ENCODE measurements around the gene NRXN2.
A peak's percentile ranks its signal among the peaks of the same experiment; 100 is the strongest.

The NRXN2 gene

DNA sequence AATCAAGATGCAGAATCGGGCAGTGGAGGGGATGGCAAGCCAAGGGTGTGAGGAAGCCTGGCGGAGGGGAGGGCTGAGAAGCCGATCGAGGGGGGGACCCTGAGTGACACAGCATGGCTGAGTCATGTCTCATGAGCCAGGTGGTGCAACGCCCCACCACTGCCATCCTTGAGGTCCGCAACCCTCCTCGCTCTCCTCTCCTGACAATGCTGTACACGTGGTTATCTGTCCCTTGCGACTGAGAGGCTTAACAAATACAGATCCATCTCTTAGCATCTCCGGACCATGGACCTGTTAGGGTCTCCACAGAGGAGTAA is 117.8 kb downstream of the NRXN2 start:
- DNase-seq (ENCODE audit: low read depth): peak; percentile 63
- no peak overlapping the region for H3K4me3 ChIP-seq (ENCODE audit: low read depth, low read length)
- TF ChIP-seq, protein P1, sequence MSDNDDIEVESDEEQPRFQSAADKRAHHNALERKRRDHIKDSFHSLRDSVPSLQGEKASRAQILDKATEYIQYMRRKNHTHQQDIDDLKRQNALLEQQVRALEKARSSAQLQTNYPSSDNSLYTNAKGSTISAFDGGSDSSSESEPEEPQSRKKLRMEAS (IDR thresholded peaks at IDR 0.05; ENCODE audit: low read depth, low read length): peak; percentile 18; the same call in 1 of the 2 replicates
- TF ChIP-seq MYC (IDR thresholded peaks at IDR 0.05; ENCODE audit: low read depth, low read length): no peak

DNA sequence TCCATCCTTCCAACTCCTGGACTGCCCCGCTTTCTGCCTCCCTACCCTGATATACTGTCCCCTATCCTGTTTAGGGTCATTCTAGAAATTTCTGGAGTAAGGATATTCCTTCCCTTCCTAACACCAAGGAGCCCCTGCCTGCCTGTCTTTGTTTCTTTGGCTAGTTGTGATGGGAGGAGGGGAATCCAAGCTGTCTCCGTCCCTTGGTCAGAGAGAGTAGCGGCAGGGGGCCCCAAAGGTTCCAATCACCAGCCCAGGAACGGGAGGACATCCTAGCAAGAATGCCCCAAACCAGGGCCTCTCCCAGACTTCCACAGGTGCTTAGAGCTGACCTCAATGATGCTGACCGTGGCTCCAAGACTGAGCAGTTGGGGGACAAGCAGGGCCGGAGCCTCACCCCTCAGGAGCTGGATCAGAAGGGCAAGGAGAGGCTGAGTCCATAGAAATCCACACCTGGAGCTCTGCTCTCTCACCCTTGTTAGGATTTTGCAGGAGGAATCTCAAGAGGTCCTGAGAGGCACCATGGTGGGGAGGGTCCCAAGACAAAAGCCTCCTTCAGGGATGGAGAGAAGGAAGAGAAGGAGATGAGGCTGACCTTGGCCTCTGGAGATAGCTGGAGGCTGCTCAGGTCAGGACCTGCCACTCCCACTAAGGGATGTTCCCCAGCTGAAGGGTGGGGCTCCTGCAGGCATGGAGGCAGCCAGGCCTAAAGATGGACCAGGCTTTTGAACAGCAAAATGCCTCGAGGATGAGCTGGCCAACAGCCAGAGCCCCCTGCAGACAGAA is 118.3 kb downstream of the NRXN2 start:
- no peak for DNase-seq (ENCODE audit: low read depth)
- TF ChIP-seq MYC (IDR thresholded peaks at IDR 0.05; ENCODE audit: low read depth, low read length) (no peak), POLR2A (IDR thresholded peaks at IDR 0.05; ENCODE audit: extremely low read depth, insufficient read length) (no peak)
- TF ChIP-seq, protein P1 (IDR thresholded peaks at IDR 0.05; ENCODE audit: low read depth, low read length): no peak
- TF ChIP-seq, protein P2, sequence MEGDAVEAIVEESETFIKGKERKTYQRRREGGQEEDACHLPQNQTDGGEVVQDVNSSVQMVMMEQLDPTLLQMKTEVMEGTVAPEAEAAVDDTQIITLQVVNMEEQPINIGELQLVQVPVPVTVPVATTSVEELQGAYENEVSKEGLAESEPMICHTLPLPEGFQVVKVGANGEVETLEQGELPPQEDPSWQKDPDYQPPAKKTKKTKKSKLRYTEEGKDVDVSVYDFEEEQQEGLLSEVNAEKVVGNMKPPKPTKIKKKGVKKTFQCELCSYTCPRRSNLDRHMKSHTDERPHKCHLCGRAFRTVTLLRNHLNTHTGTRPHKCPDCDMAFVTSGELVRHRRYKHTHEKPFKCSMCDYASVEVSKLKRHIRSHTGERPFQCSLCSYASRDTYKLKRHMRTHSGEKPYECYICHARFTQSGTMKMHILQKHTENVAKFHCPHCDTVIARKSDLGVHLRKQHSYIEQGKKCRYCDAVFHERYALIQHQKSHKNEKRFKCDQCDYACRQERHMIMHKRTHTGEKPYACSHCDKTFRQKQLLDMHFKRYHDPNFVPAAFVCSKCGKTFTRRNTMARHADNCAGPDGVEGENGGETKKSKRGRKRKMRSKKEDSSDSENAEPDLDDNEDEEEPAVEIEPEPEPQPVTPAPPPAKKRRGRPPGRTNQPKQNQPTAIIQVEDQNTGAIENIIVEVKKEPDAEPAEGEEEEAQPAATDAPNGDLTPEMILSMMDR (IDR thresholded peaks at IDR 0.05; ENCODE audit: low read depth, low read length): no peak
- H3K4me3 ChIP-seq (ENCODE audit: low read depth, low read length): no peak overlapping the region

DNA sequence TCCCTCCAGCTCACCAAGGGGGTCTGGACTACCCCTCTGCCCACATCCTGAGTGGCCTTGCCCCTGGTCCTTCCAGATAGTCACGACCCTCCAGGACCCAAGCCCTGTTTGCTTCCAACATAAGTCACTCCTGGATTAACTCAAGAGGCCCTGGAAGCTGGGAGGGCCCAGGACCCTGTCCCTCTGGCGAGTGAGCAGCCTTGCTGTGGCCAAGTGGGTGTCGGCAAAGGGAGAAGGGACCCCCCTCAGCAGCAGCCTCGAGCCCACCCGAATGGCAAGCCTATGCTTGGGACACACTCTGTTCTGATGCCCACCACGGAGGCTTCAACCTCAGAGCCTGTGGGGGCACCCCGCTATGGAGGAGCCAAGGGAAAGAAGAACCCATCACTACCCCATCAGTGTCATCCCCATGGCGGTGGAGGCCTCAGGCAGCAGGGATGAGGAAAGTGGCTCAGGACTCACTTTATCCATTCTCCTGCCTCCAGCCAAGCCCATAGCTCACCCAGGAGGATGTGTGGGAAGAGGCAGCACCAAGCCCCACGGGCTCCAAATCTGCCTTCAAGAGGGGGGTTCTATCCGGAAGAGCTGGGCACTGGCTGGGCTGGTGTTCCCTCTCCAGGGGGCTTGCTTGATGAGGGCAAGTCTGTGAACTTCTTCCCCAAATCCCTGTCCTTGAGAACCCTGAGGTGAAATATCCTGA is 119.4 kb downstream of the NRXN2 start:
- DNase-seq (ENCODE audit: low read depth): no peak

DNA sequence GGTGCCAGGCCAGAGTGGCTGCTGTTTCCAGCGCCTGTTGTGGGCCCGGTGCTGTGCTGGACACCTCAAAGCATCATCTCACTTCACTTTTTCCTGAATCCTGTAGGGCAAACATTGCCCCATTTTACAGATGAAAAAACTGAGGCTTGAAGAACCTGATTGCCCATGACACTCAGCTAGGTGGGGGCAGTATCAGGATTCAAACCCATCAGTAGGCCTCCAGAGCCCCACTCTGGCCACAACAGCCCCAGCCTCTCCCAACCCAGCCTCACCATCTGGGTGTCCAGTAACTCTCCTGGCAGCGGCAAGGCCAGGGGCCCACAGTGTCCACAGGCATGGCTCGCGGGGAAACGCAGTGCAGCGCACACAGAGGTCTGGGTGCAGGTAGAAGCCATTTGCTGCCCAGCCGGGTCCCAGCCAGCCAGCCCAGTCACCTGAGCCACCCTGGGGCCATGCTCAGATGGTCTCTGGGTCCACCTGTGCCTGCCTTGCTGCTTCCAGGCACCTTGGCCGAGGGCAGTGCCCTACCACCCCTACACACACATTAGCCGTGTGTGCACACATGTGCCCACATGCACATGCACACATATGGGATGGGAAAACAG is 120.4 kb downstream of the NRXN2 start:
- TF ChIP-seq POLR2A (IDR thresholded peaks at IDR 0.05; ENCODE audit: extremely low read depth, insufficient read length) (no peak), MYC (IDR thresholded peaks at IDR 0.05; ENCODE audit: low read depth, low read length) (no peak)
- TF ChIP-seq, protein P1 (IDR thresholded peaks at IDR 0.05; ENCODE audit: low read depth, low read length): no peak
- TF ChIP-seq, protein P2 (IDR thresholded peaks at IDR 0.05; ENCODE audit: low read depth, low read length): no peak
- H3K4me3 ChIP-seq (ENCODE audit: low read depth, low read length): no peak overlapping the region
- no peak for DNase-seq (ENCODE audit: low read depth)

More for the DNA sequence above, 119.4 kb downstream of the NRXN2 start:
- TF ChIP-seq MYC (IDR thresholded peaks at IDR 0.05; ENCODE audit: low read depth, low read length) (no peak), POLR2A (IDR thresholded peaks at IDR 0.05; ENCODE audit: extremely low read depth, insufficient read length) (no peak)
- TF ChIP-seq, protein P2 (IDR thresholded peaks at IDR 0.05; ENCODE audit: low read depth, low read length): no peak
- TF ChIP-seq, protein P1 (IDR thresholded peaks at IDR 0.05; ENCODE audit: low read depth, low read length): no peak
- H3K4me3 ChIP-seq (ENCODE audit: low read depth, low read length): no peak overlapping the region

DNA sequence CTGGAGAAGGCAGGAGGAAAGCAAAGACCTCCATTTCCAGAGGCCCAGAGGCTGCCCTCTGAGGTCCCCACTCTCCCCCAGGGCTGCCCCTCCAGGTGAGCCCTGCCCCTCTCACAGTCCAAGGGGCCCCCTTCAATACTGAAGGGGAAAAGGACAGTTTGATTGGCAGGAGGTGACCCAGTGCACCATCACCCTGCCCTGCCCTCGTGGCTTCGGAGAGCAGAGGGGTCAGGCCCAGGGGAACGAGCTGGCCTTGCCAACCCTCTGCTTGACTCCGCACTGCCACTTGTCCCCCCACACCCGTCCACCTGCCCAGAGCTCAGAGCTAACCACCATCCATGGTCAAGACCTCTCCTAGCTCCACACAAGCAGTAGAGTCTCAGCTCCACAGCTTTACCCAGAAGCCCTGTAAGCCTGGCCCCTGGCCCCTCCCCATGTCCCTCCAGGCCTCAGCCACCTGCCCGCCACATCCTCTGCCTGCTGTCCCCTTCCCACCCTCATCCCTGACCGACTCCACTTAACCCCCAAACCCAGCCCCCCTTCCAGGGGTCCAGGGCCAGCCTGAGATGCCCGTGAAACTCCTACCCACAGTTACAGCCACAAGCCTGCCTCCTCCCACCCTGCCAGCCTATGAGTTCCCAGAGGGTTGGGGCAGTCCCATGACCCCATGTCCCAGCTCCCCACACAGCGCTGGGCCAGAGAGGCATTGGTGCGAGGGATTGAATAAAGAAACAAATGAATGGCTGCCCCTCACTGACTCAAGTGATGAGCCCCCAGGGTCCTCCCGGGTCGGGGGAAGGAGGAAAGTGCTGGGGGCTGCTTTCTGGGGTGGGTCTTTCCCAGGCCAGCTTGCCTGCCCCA is 121.2 kb downstream of the NRXN2 start:
- no peak overlapping the region for H3K4me3 ChIP-seq (ENCODE audit: low read depth, low read length)
- TF ChIP-seq MYC (IDR thresholded peaks at IDR 0.05; ENCODE audit: low read depth, low read length) (no peak), POLR2A (IDR thresholded peaks at IDR 0.05; ENCODE audit: extremely low read depth, insufficient read length) (no peak)
- TF ChIP-seq, protein P1 (IDR thresholded peaks at IDR 0.05; ENCODE audit: low read depth, low read length): no peak
- TF ChIP-seq, protein P2 (IDR thresholded peaks at IDR 0.05; ENCODE audit: low read depth, low read length): no peak
- no peak for DNase-seq (ENCODE audit: low read depth)
